GM12878 (cell line): ENCODE results near the gene PITPNC1. TPM values are rescaled to one million over a fixed set of nuclear protein-coding genes. Genes with fewer than 3 reads are reported as not detected.

Experiments used
- ATF7 ChIP-seq: fragments of 450-650 bp; IDR thresholded peaks from 2 replicates; pipeline ENCODE4 v1.6.1; 2016; ENCODE audit warnings: low read depth, mild to moderate bottlenecking
- BCL3 ChIP-seq: IDR thresholded peaks from 2 replicates; pipeline ENCODE4 v1.6.1; 2011; ENCODE audit warnings: borderline replicate concordance, low read depth, mild to moderate bottlenecking, moderate library complexity, low read length; ENCODE audit not compliant: insufficient read depth, poor library complexity, severe bottlenecking
- CBX5 ChIP-seq: sonication (generic); IDR thresholded peaks from 2 replicates; pipeline ENCODE4 v1.6.1; 2016; ENCODE audit warnings: low read depth, moderate library complexity, mild to moderate bottlenecking, inconsistent platforms
- CEBPZ ChIP-seq: fragments of 150-350 bp; IDR thresholded peaks from 2 replicates; pipeline ENCODE4 v1.6.1; 2016; ENCODE audit warnings: low read depth, low read length
- CHD4 ChIP-seq: fragments of 200-600 bp; sonication (generic); IDR thresholded peaks from 2 replicates; pipeline ENCODE4 v1.6.1; 2016; ENCODE audit warnings: mild to moderate bottlenecking
- ELK1 ChIP-seq: IDR thresholded peaks from 2 replicates; pipeline ENCODE4 v1.6.1; 2012; ENCODE audit warnings: low read depth, low read length, improper control_type of control experiment
- FOXK2 ChIP-seq: fragments of 450-650 bp; IDR thresholded peaks from 2 replicates; pipeline ENCODE4 v1.6.1; 2017; ENCODE audit warnings: mild to moderate bottlenecking, moderate library complexity
- HCFC1 ChIP-seq: fragments of 150-350 bp; IDR thresholded peaks from 2 replicates; pipeline ENCODE4 v1.6.1; 2014; ENCODE audit warnings: low read length
- HDGF ChIP-seq: fragments of 450-650 bp; IDR thresholded peaks from 2 replicates; pipeline ENCODE4 v1.6.1; 2016; ENCODE audit warnings: antibody characterized with exemption
- IKZF2 ChIP-seq, 2 experiments: fragments of 450-650 bp; IDR thresholded peaks; 2 replicates each; pipeline ENCODE4 v1.6.1; 2017; ENCODE audit warnings: mild to moderate bottlenecking in 2 of 2, moderate library complexity in 2 of 2
- MLLT1 ChIP-seq: fragments of 450-650 bp; IDR thresholded peaks from 2 replicates; pipeline ENCODE4 v1.6.1; 2016; ENCODE audit warnings: mild to moderate bottlenecking
- MYC ChIP-seq: IDR thresholded peaks from 2 replicates; pipeline ENCODE4 v1.6.1; 2011; ENCODE audit warnings: mild to moderate bottlenecking, low read length, moderate library complexity, inconsistent platforms; ENCODE audit not compliant: insufficient read depth, insufficient replicate concordance, insufficient read length, severe bottlenecking
- NFXL1 ChIP-seq: fragments of 450-650 bp; IDR thresholded peaks from 2 replicates; pipeline ENCODE4 v1.6.1; 2017; ENCODE audit warnings: antibody characterized with exemption, mild to moderate bottlenecking, borderline replicate concordance
- RAD21 ChIP-seq: IDR thresholded peaks from 2 replicates; pipeline ENCODE4 v1.6.1; 2011; ENCODE audit warnings: mild to moderate bottlenecking, low read depth, low read length, moderate library complexity; ENCODE audit not compliant: insufficient read depth
- RELA ChIP-seq: fragments of 450-650 bp; IDR thresholded peaks from 2 replicates; pipeline ENCODE4 v1.8.0; 2014; ENCODE audit warnings: borderline replicate concordance; ENCODE audit not compliant: partially characterized antibody
- RFX5 ChIP-seq: IDR thresholded peaks from 2 replicates; pipeline ENCODE4 v1.6.1; 2011; ENCODE audit warnings: low read depth, low read length, improper control_type of control experiment
- RUNX3 ChIP-seq: IDR thresholded peaks from 2 replicates; pipeline ENCODE4 v1.6.1; 2012; ENCODE audit warnings: low read length, inconsistent platforms
- SIX5 ChIP-seq: IDR thresholded peaks from 2 replicates; pipeline ENCODE4 v1.6.1; 2011; ENCODE audit warnings: mild to moderate bottlenecking, low read depth, low read length, moderate library complexity; ENCODE audit not compliant: severe bottlenecking
- SP1 ChIP-seq: IDR thresholded peaks from one replicate; pipeline ENCODE4 v1.6.1; 2011; ENCODE audit warnings: low read depth, low read length
- SREBF2 ChIP-seq: IDR thresholded peaks from 2 replicates; pipeline ENCODE4 v1.6.1; 2012; ENCODE audit warnings: mild to moderate bottlenecking, low read length
- STAT1 ChIP-seq: fragments of 450-650 bp; conservative IDR thresholded peaks from 2 replicates; pipeline ENCODE4 v1.6.1; 2014; ENCODE audit warnings: antibody characterized with exemption, mild to moderate bottlenecking
- TCF12 ChIP-seq: IDR thresholded peaks from 2 replicates; pipeline ENCODE4 v1.6.1; 2011; ENCODE audit warnings: low read depth, mild to moderate bottlenecking, low read length
- polyA plus RNA-seq, 11 experiments: library from polyadenylated mRNA; depleted of rRNA in 4 of 11; unstranded in 6 of 11; stranded (reverse) in 5 of 11; fragments of >200 nt; fragmentation: Nextera tagmentation in 4 of 11; fragmentation: Illumina TruSeq in 1 of 11; extraction: Ambion mirVana in 4 of 11; extraction: Trizol in 1 of 11; gene quantifications; 1 replicate in 1 of 11; 2 replicates in 10 of 11; pipeline versions ENCODE4 v1.2.1 to v1.2.3, GENCODE V29; 2011 to 2016; ENCODE audit warnings: inconsistent platforms in 2 of 11, missing spikeins in 2 of 11, low read depth in 1 of 11
- total RNA-seq, 4 experiments: library from RNA; depleted of rRNA in 3 of 4; stranded (reverse); fragments of >200 nt in 3 of 4; fragmentation: Illumina TruSeq in 1 of 4; extraction: Trizol in 1 of 4; gene quantifications; 2 replicates each; pipeline versions ENCODE4 v1.2.1 to v1.2.3, GENCODE V29; 2013 to 2021
- TF ChIP-seq, protein P1 (sequence below): fragments of 150-350 bp; IDR thresholded peaks from 2 replicates; pipeline ENCODE4 v1.6.1; 2014; ENCODE audit warnings: mild to moderate bottlenecking, low read depth, low read length

Gene PITPNC1
- total and polyA plus RNA-seq, 10 of the 15 experiments (the other 5 are each of a cell fraction or from before 2014, with no cell fraction given) = 12.2 to 62.4 (median 47.3) TPM

- TF ChIP-seq RFX5 (no peak), ELK1 (no peak), CEBPZ (no peak), RELA (peak; percentile 26), ATF7 (peak; percentile 17; the same call in 1 of the 2 replicates), MYC (no peak), SP1 (no peak), CHD4 (no peak), MLLT1 (no peak), TCF12 (0 out of 2 replicates have a peak, but pooled peaks have one; percentile 13), BCL3 (no peak), FOXK2 (no peak), IKZF2 (IDR thresholded peaks at IDR 0.05) (no peak), RUNX3 (no peak; the same call in 1 of the 2 replicates), NFXL1 (peak; percentile 87; the same call in 1 of the 2 replicates), RAD21 (no peak), SREBF2 (no peak), CBX5 (no peak), SIX5 (no peak), STAT1 (no peak), HDGF (no peak), HCFC1 (no peak)
- TF ChIP-seq, protein P1, sequence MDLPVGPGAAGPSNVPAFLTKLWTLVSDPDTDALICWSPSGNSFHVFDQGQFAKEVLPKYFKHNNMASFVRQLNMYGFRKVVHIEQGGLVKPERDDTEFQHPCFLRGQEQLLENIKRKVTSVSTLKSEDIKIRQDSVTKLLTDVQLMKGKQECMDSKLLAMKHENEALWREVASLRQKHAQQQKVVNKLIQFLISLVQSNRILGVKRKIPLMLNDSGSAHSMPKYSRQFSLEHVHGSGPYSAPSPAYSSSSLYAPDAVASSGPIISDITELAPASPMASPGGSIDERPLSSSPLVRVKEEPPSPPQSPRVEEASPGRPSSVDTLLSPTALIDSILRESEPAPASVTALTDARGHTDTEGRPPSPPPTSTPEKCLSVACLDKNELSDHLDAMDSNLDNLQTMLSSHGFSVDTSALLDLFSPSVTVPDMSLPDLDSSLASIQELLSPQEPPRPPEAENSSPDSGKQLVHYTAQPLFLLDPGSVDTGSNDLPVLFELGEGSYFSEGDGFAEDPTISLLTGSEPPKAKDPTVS = no peak
Observed at GRCh38 chr17:67376737-67377487, at the start of gene PITPNC1 (continued).
